ENCODE measurements around the gene SLC7A1.

DNA sequence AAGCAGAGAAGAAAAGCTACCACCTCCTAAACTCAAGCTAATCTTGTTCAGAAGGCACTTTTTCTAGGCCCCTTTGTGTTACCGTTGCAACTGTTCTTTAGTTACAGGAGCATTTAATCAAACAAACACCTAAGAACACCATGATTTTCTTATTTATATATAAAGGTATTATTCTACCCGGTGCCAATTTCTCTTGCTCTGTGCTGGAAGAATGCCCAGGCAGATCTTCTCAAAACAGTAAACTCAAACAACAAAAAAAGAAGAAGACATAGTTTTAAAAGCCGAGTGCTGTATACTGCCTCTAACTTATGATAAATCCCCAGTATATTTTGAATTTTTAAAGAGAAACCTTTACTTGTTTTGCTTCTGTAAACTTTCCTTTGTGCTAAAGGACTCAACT is 20.4 kb downstream of the SLC7A1 start:
- no peak for TF ChIP-seq CTCF (IDR thresholded peaks at IDR 0.05)
- TF ChIP-seq POLR2A (IDR thresholded peaks at IDR 0.05): no peak
- TF ChIP-seq POLR2AphosphoS5 (IDR thresholded peaks at IDR 0.05): peak; percentile 29
